NCI-H1694 treated with DMSO at 0.1 percent for 48 hours (cell line): ENCODE results near the gene NDUFAF4.
A peak's percentile ranks its signal among the peaks of the same experiment; 100 is the strongest.

ENCODE experiments used
- DNase-seq: peaks from one replicate; lab custom pipeline; 2025; lab: John Stamatoyannopoulos, UW

NDUFAF4 gene

GRCh38 chr6:96897396-96898240 is at the start of gene NDUFAF4:
Gene NDUFAF4 (minus strand): TSS chr6:96897891. CDS start chr6:96897801, 90 bp downstream.
- DNase-seq, result peak; percentile 82

- no peak for DNase-seq
Measured at GRCh38 chr6:96947055-96947454, 49.4 kb upstream of the NDUFAF4 start.

DNA sequence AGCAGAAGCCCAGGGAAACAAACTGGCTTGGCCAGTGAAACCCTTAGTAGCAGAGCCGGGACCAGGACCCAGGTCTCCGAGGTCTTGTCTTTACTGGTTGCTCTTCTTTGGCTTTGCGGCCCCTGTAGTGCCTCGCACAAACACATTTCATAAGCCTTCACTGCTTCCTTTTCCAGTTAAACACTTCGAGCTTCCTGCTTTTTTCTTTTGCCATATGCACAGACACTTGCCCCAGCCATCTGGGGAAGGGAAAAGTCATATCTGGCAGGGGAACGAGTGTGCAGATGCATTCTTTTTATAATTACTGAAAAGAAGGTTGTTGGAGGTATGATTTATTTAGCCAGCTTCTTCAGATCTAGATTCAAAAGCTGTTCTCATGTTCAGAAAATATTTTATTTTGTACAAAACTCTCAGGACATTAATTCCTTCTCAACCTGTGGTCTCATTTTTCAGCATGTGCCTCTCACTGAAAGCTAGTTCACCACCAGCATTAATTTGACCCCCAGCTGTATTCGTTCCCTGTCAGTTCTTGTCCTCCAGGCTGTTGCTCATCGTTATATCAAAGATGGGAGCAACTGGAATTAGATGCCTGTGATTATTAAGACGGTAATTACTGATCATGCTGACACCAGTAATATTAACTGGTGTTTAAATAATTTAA is 46.0 kb upstream of the NDUFAF4 start:
- DNase-seq, result peak; percentile 30

- DNase-seq, result peak; percentile 21
Measured at GRCh38 chr6:96942676-96943075, 45.0 kb upstream of the NDUFAF4 start.

GRCh38 chr6:96940322-96940721 is 42.6 kb upstream of the NDUFAF4 start:
- no peak for DNase-seq

DNA sequence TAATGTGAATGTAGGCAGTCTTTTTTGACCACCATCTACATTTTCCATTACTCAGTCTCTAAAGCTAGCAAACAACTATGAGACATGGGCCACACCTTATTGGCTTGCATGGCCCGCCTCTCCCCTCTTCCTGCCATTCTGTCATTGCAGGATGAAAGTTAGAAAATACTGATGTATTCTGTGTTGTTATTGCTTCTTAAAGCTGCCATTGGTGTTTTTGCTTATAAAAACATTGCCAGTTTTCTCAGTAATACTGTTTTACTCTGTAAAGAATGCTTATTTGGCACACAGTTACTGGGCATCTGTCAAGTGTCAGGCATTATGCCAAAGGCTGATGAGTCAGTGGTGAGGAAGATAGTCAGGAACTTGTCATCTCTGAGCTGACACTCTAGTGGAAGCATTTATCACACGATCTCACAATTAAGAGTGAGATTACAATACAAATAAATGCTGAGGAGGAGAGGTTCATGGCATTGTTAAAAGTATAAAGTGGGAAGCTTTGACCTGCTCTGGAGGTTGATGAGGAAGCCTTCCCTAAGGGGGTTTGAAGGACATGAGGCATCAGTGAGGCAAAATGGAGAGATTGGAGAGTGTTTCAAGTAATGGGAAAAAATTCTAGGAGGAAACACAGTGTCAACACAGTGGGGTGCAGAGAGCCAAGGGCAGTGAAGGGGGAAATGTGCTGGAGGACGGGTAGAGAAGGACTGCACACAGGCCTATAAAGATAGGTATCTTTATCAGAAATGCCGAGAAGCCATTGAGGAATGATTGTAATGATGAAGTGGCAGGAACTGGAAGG is 41.5 kb upstream of the NDUFAF4 start:
- peak; percentile 71 for DNase-seq

- no peak for DNase-seq
Measured at GRCh38 chr6:96934087-96934486, 36.4 kb upstream of the NDUFAF4 start.

DNA sequence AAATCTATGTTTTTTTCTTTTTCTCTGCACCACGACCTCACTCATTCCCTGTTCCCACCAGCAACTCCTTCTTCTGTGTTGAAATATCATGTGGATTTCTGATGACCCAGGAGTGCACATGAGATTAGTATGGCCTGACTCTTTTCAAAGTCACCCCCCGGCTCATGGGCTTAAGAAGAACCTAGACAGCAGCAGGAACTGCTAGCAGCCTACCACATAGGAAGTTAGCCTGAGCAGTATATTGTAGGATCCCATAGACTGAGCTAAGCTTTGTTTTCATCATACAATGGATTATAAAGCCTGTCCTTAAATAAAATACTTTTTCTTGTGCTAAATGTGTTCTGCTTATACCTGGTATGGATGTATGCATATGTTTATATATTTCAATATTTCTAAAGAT is 33.5 kb upstream of the NDUFAF4 start:
- no peak for DNase-seq

GRCh38 chr6:96929741-96930140 is 32.0 kb upstream of the NDUFAF4 start:
- no peak for DNase-seq

DNA sequence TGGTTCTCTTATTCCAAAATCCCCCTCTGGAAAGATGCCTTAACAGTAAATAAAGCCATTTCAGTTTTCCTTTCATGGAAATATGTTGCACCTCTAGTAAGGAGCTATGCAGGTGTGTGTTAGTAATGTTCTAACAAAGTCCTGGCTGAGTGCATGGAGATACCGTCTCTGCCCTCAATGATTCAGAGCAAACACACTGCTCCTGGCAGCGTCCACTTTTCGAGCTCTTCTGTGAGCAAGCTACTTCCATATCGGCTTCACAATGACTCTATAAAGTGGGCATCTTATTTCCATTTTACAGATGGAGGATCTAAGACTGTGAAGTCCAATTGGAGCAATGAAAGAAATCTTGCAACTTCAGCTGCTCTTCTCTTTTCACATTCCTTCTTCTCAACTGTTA is 30.0 kb upstream of the NDUFAF4 start:
- DNase-seq, result no peak

DNA sequence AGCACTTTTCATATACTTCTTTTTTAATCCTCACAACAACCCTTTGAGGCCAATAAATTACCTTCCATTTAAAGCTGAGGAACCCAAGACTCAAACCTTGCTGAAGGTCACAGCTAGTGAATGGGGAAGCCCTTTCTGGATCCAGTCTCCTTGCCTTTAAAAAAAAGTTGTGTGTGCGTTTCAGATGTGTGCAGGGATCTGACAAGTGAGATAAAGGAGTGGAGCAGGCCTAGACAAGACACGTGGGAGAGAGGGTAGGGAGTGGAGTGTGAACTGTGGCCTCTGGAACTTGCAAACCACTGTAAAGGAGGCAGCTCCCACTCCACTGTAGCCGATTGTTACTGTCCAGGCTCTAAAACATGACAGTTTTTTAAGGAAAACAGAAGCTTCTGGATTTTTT is 28.7 kb upstream of the NDUFAF4 start:
- no peak for DNase-seq

- no peak for DNase-seq
Measured at GRCh38 chr6:96925290-96925687, 27.6 kb upstream of the NDUFAF4 start.

DNA sequence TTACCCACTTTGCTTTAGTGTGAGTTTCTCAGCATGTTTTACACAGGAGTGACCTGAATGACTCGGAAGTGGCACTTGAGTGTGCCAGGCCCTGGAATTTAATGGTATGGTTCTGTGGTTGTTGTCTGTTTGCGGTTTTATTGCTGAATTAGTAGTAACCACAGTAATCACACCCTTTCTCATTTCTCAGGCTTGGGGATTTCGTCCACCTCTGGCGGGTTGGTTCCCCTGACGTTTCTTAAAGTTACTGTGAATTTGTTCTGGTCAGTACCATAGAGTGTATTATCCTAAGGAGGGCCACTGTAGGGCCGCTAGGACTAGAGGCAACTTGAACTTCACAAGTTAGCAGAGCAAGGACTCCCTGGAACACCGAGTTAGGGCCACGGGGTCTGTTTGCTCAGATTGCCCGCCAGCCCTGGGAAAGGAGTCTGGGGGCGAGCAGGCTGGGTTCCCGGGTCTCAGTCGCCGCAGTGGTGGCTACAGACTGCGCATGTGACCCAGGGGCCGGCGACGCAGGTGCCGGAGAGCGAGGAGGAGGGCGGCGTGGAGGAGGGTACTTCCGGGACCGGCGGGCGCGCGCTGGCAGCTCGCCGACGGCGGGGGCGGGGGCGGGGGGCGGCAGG is 26.3 kb upstream of the NDUFAF4 start:
- DNase-seq, result no peak

- no peak for DNase-seq
Measured at GRCh38 chr6:96923400-96923799, 25.7 kb upstream of the NDUFAF4 start.

DNA sequence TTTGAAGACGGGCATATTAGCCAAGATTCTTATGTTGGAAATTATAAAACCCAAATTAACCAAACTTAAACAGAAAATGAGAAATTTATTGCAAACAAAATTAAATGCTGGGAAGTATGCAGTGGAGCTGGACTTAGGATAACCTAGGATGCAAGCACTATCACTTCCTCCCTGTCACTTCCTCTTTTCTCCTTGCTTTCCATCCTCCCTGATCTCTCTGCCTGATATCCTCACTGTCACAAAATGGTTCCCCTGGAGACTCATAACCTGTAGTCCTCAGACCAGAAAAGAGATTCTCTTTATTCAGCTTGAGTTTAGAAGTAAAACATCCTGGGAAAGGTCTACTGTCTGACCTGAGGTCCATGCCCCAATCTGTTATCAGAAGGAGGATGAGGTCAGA is 19.4 kb upstream of the NDUFAF4 start:
- no peak for DNase-seq

- no peak for DNase-seq
Measured at GRCh38 chr6:96913621-96914020, 15.9 kb upstream of the NDUFAF4 start.

DNA sequence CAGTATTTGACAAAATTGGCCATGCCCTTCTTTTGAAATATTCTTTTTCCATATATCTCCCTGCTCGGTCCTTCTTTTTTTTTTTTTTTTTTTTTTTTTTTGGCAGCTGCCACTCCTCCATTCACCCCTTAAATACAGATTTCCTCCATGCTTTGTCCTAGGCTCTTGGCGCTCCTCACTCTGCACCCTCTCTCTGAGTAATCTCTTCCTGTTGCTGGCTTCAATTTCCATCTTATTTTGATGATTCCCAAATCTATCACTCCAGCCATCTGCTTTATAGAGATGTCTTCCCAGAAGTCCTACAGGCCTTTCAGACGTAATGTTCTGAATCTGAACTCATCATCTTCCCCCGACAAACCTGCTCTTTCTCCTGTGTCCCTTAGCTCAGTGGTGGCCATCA is 14.1 kb upstream of the NDUFAF4 start:
- DNase-seq, result no peak

GRCh38 chr6:96911171-96911570 is 13.5 kb upstream of the NDUFAF4 start:
- DNase-seq, result no peak

GRCh38 chr6:96909811-96910210 is 12.1 kb upstream of the NDUFAF4 start:
- no peak for DNase-seq

- no peak for DNase-seq
Measured at GRCh38 chr6:96907498-96907897, 9.8 kb upstream of the NDUFAF4 start.

DNA sequence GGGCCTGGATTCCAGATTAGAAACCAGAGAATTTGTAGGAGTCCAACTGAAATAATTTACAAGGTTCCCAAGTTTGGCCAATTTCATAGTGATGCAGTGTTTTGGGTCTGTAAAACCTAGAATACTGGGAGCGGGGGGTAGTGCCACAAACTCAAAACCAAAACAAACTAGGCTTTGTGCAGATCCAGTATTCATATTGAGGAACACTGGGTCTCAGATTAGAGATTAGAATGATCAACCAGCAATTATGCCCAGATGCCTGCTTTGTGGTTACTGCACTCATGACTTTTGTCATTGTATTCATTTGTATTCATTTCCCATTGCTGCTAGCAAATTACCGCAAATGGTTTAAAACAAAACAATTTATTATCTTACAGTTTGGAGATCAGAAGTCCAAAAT is 3.2 kb upstream of the NDUFAF4 start:
- DNase-seq, result no peak

DNA sequence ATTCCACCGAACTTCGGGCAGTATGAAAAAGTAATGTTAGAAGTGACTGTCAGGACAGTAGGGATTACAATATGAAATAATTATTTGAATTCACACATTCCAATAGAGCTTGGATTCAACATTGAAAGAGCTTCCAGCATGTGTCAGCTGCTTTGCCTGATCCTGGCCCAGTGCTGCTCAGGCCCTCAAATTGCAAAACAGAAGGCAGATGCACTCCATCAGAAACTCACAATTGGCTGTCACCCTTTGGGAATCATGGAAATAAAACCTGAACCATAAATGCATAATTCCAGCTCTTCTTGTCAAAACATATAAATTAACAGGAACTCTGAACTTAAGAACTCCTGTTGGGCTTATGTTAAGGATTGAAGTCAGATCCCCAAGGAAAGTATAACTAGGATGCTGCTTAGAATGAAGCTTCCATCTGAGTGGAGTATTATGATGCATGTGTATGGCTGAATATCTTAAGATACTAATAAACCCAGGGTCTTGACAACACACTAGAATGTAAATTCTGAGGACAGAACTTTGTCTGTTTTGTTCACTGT is 1.8 kb upstream of the NDUFAF4 start:
- no peak for DNase-seq
